WTC11 (cell line): ENCODE data around the gene PALM2AKAP2. TPM values are rescaled to one million over a fixed set of nuclear protein-coding genes. Genes with fewer than 3 reads are reported as not detected.

Source experiments
- ATAC-seq: fragments of 200-7000 bp; cut with Tn5 transposase; 2 replicates; pipeline ENCODE4 v1.10.0; 2021; ENCODE audit warnings: mild to moderate bottlenecking, moderate library complexity
- CTCF ChIA-PET: fragments of 300-600 bp; sonication (Branson Sonifier 250); formaldehyde crosslinking; loops from one replicate; lab custom pipeline; 2021; ENCODE audit warnings: antibody characterized with exemption; lab: Charles Lee
- POLR2A ChIA-PET: fragments of 350-600 bp; sonication (Branson Sonifier 250); formaldehyde crosslinking; loops from one replicate; lab custom pipeline; 2021; ENCODE audit warnings: antibody characterized with exemption; lab: Charles Lee
- DNase-seq: peaks from one replicate; pipeline ENCODE4 v3.0.0; 2021; ENCODE audit warnings: low spot score
- H3K27ac Mint-ChIP-seq: 2 replicates; pipeline ENCODE4 v1.8.0; 2021; ENCODE audit warnings: mixed read lengths
- H3K27me3 Mint-ChIP-seq: 2 replicates; pipeline ENCODE4 v1.8.0; 2021; ENCODE audit warnings: low read depth, mild to moderate bottlenecking, moderate library complexity, mixed read lengths
- H3K36me3 Mint-ChIP-seq: 2 replicates; pipeline ENCODE4 v1.8.0; 2021; ENCODE audit warnings: mixed read lengths
- H3K4me1 Mint-ChIP-seq: 2 replicates; pipeline ENCODE4 v1.8.0; 2022; ENCODE audit warnings: mixed read lengths
- H3K4me3 Mint-ChIP-seq: 2 replicates; pipeline ENCODE4 v1.8.0; 2021; ENCODE audit warnings: mild to moderate bottlenecking, moderate library complexity, mixed read lengths
- H3K9me3 Mint-ChIP-seq: 2 replicates; pipeline ENCODE4 v1.8.0; 2021; ENCODE audit warnings: mixed read lengths
- HMGA2 ChIP-seq: fragments of 250-450 bp; sonication (Bioruptor Pico); IDR thresholded peaks from 2 replicates; pipeline ENCODE4 v1.4.0; 2021; ENCODE audit warnings: mild to moderate bottlenecking, moderate library complexity
- JAZF1 ChIP-seq: fragments of 250-450 bp; sonication (Bioruptor Pico); IDR thresholded peaks from 2 replicates; pipeline ENCODE4 v1.9.0; 2021; ENCODE audit warnings: moderate library complexity, mild to moderate bottlenecking, inconsistent platforms
- MXD4 ChIP-seq: fragments of 250-450 bp; sonication (Bioruptor Pico); IDR thresholded peaks from 2 replicates; pipeline ENCODE4 v1.8.0; 2021; ENCODE audit warnings: mild to moderate bottlenecking, moderate library complexity, borderline replicate concordance
- MYBL2 ChIP-seq: sonication (generic); formaldehyde crosslinking; IDR thresholded peaks from 2 replicates; pipeline ENCODE4 v1.8.1; 2023; ENCODE audit warnings: mild to moderate bottlenecking, moderate library complexity, missing genetic modification reagents
- NFE2L1 ChIP-seq: sonication (generic); formaldehyde crosslinking; IDR thresholded peaks from 2 replicates; pipeline ENCODE4 v1.8.1; 2023; ENCODE audit warnings: missing genetic modification reagents
- OVOL2 ChIP-seq: fragments of 250-450 bp; sonication (Bioruptor Pico); IDR thresholded peaks from 2 replicates; pipeline ENCODE4 v1.9.0; 2021; ENCODE audit warnings: mild to moderate bottlenecking, borderline replicate concordance
- PRRX2 ChIP-seq: fragments of 250-450 bp; sonication (Bioruptor Pico); IDR thresholded peaks from 2 replicates; pipeline ENCODE4 v1.8.0; 2021; ENCODE audit warnings: mild to moderate bottlenecking
- RORB ChIP-seq: fragments of 250-450 bp; sonication (Bioruptor Pico); IDR thresholded peaks from 2 replicates; pipeline ENCODE4 v1.9.0; 2021; ENCODE audit warnings: mild to moderate bottlenecking
- TCF7 ChIP-seq: sonication (generic); formaldehyde crosslinking; IDR thresholded peaks from 2 replicates; pipeline ENCODE4 v1.8.0; 2022; ENCODE audit warnings: mild to moderate bottlenecking, low read depth, missing genetic modification reagents, moderate library complexity
- TEAD1 ChIP-seq: sonication (generic); formaldehyde crosslinking; IDR thresholded peaks from 2 replicates; pipeline ENCODE4 v1.8.0; 2022; ENCODE audit warnings: mild to moderate bottlenecking, missing genetic modification reagents
- ZNF232 ChIP-seq: sonication (generic); formaldehyde crosslinking; IDR thresholded peaks from 2 replicates; pipeline ENCODE4 v1.8.0; 2022; ENCODE audit warnings: mild to moderate bottlenecking, missing genetic modification reagents
- ZNF263 ChIP-seq: sonication (generic); formaldehyde crosslinking; IDR thresholded peaks from 2 replicates; pipeline ENCODE4 v1.8.1; 2022; ENCODE audit warnings: low read depth, mild to moderate bottlenecking, moderate library complexity, missing genetic modification reagents
- ZNF396 ChIP-seq: fragments of 250-450 bp; sonication (Bioruptor Pico); IDR thresholded peaks from 2 replicates; pipeline ENCODE4 v1.8.0; 2021; ENCODE audit warnings: mild to moderate bottlenecking, moderate library complexity, borderline replicate concordance
- ZNF671 ChIP-seq: fragments of 250-450 bp; sonication (Bioruptor Pico); IDR thresholded peaks from 2 replicates; pipeline ENCODE4 v1.8.0; 2021; ENCODE audit warnings: mild to moderate bottlenecking
- total RNA-seq: library from RNA; stranded (reverse); gene quantifications from 3 replicates; pipeline ENCODE4 v1.2.3, GENCODE V29; 2021
- TF ChIP-seq, protein P1 (sequence below): sonication (generic); formaldehyde crosslinking; IDR thresholded peaks from 2 replicates; pipeline ENCODE4 v1.8.0; 2022; ENCODE audit warnings: mild to moderate bottlenecking, missing genetic modification reagents
- TF ChIP-seq, protein P2 (sequence below): fragments of 250-450 bp; sonication (Bioruptor Pico); IDR thresholded peaks from 2 replicates; pipeline ENCODE4 v1.9.0; 2021; ENCODE audit warnings: mild to moderate bottlenecking
- TF ChIP-seq, protein P3 (sequence below): sonication (generic); formaldehyde crosslinking; conservative IDR thresholded peaks from 2 replicates; pipeline ENCODE4 v1.8.1; 2022; ENCODE audit warnings: mild to moderate bottlenecking, missing genetic modification reagents
- TF ChIP-seq, protein P4 (sequence below): sonication (generic); formaldehyde crosslinking; IDR thresholded peaks from 2 replicates; pipeline ENCODE4 v1.8.1; 2022; ENCODE audit warnings: low read depth, missing genetic modification reagents, borderline replicate concordance
- TF ChIP-seq, protein P5 (sequence below): sonication (generic); formaldehyde crosslinking; IDR thresholded peaks from 2 replicates; pipeline ENCODE4 v1.8.1; 2023; ENCODE audit warnings: mild to moderate bottlenecking, missing genetic modification reagents, borderline replicate concordance
- TF ChIP-seq, protein P6 (sequence below): sonication (generic); formaldehyde crosslinking; IDR thresholded peaks from 2 replicates; pipeline ENCODE4 v1.8.0; 2023; ENCODE audit warnings: missing genetic modification reagents

The PALM2AKAP2 gene
- total RNA-seq, 1 experiment from 2014 or later = 7.0 TPM

DNA sequence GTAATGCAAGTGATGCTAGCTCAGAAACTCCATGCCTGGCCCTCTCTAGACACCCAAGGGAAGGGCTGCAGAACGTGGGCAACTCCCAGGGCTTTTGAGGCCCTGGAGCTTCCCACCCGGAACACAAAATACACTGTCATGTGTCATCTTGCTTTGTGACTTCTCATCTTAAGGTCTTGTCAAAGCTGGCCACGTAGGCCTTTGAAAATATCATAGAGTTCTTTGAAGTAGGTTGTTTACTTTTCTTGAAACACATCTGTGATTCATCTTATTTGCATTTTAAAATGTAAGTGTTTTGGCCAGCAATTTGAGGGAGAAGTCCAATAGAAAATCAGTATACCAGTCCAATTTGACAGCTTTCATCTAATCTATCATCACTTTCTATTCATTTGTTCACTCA lies 40.2 kb upstream of the PALM2AKAP2 start:
- Mint-ChIP-seq H3K27ac (no peak overlapping the region), H3K27me3 (no peaks in the 10 kb centered on the region), H3K4me3 (no peak overlapping the region), H3K4me1 (peaks cover 9% of the 10 kb centered on the region), H3K36me3 (no peaks in the 10 kb centered on the region), H3K9me3 (no peaks in the 10 kb centered on the region)
- no peak for TF ChIP-seq MYBL2
- TF ChIP-seq JAZF1 = no peak
- TF ChIP-seq, protein P1, sequence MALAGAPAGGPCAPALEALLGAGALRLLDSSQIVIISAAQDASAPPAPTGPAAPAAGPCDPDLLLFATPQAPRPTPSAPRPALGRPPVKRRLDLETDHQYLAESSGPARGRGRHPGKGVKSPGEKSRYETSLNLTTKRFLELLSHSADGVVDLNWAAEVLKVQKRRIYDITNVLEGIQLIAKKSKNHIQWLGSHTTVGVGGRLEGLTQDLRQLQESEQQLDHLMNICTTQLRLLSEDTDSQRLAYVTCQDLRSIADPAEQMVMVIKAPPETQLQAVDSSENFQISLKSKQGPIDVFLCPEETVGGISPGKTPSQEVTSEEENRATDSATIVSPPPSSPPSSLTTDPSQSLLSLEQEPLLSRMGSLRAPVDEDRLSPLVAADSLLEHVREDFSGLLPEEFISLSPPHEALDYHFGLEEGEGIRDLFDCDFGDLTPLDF (CRISPR knock-in tag) = no peak
- TF ChIP-seq, protein P2, sequence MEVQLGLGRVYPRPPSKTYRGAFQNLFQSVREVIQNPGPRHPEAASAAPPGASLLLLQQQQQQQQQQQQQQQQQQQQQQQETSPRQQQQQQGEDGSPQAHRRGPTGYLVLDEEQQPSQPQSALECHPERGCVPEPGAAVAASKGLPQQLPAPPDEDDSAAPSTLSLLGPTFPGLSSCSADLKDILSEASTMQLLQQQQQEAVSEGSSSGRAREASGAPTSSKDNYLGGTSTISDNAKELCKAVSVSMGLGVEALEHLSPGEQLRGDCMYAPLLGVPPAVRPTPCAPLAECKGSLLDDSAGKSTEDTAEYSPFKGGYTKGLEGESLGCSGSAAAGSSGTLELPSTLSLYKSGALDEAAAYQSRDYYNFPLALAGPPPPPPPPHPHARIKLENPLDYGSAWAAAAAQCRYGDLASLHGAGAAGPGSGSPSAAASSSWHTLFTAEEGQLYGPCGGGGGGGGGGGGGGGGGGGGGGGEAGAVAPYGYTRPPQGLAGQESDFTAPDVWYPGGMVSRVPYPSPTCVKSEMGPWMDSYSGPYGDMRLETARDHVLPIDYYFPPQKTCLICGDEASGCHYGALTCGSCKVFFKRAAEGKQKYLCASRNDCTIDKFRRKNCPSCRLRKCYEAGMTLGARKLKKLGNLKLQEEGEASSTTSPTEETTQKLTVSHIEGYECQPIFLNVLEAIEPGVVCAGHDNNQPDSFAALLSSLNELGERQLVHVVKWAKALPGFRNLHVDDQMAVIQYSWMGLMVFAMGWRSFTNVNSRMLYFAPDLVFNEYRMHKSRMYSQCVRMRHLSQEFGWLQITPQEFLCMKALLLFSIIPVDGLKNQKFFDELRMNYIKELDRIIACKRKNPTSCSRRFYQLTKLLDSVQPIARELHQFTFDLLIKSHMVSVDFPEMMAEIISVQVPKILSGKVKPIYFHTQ (CRISPR knock-in tag) = no peak
- TF ChIP-seq TEAD1 (CRISPR knock-in tag) = no peak
- no peak for TF ChIP-seq TCF7 (CRISPR knock-in tag)
- TF ChIP-seq RORB (CRISPR knock-in tag) = no peak
- no peak for TF ChIP-seq ZNF396 (CRISPR knock-in tag)
- TF ChIP-seq, protein P3, sequence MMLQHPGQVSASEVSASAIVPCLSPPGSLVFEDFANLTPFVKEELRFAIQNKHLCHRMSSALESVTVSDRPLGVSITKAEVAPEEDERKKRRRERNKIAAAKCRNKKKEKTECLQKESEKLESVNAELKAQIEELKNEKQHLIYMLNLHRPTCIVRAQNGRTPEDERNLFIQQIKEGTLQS (CRISPR knock-in tag) = no peak
- no peak for TF ChIP-seq ZNF671 (CRISPR knock-in tag)
- TF ChIP-seq, protein P4, sequence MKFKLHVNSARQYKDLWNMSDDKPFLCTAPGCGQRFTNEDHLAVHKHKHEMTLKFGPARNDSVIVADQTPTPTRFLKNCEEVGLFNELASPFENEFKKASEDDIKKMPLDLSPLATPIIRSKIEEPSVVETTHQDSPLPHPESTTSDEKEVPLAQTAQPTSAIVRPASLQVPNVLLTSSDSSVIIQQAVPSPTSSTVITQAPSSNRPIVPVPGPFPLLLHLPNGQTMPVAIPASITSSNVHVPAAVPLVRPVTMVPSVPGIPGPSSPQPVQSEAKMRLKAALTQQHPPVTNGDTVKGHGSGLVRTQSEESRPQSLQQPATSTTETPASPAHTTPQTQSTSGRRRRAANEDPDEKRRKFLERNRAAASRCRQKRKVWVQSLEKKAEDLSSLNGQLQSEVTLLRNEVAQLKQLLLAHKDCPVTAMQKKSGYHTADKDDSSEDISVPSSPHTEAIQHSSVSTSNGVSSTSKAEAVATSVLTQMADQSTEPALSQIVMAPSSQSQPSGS (CRISPR knock-in tag) = no peak
- no peak for TF ChIP-seq HMGA2 (CRISPR knock-in tag)
- DNase-seq (no peak), ATAC-seq (no peak)
- POLR2A ChIA-PET = interaction anchor here (0.5 kb wide), 1 partner anchor 1506 kb away, joined by 5 read pairs; no protein-coding TSS in a partner anchor
- CTCF ChIA-PET = interaction anchor here (0.6 kb wide), 1 partner anchor 246 kb away, joined by 3 read pairs; no protein-coding TSS in a partner anchor

DNA sequence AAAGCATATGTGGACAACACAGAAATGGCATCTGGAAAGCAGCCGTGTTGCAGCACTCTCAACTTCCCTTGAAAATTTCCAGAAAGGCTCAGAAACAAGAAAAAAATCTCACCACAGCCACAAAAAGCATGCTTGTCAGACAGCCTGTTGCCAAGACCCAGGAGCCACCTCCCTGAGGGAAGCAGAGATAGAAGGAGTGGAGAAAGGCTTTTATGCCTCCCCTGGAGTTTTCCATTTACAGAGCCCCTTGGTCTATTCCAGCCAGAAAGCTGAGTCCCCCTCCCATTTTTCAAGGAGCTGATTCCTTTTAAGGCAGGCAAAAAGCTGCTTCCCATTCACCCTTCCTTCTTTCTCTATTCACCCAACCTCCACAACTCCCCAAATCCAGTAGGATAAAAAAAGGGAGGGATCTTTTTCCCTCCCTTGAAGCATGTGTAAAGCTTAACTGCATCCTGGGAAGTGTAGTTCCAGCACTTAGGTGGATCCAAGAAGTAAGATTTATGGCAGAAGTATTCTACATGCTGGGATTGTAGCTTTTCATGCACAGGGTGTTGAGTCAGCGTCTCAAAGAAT lies 37.1 kb upstream of the PALM2AKAP2 start:
- no peak overlapping the region for H3K4me3 Mint-ChIP-seq
- ChIA-PET CTCF (interaction anchor here (0.5 to 1.0 kb wide), 3 partner anchors 9 to 88 kb away, joined by 3 to 4 read pairs (median 4); no protein-coding TSS in a partner anchor), POLR2A (no interaction called here)
- TF ChIP-seq, protein P3 (CRISPR knock-in tag) = no peak
- TF ChIP-seq, protein P5, sequence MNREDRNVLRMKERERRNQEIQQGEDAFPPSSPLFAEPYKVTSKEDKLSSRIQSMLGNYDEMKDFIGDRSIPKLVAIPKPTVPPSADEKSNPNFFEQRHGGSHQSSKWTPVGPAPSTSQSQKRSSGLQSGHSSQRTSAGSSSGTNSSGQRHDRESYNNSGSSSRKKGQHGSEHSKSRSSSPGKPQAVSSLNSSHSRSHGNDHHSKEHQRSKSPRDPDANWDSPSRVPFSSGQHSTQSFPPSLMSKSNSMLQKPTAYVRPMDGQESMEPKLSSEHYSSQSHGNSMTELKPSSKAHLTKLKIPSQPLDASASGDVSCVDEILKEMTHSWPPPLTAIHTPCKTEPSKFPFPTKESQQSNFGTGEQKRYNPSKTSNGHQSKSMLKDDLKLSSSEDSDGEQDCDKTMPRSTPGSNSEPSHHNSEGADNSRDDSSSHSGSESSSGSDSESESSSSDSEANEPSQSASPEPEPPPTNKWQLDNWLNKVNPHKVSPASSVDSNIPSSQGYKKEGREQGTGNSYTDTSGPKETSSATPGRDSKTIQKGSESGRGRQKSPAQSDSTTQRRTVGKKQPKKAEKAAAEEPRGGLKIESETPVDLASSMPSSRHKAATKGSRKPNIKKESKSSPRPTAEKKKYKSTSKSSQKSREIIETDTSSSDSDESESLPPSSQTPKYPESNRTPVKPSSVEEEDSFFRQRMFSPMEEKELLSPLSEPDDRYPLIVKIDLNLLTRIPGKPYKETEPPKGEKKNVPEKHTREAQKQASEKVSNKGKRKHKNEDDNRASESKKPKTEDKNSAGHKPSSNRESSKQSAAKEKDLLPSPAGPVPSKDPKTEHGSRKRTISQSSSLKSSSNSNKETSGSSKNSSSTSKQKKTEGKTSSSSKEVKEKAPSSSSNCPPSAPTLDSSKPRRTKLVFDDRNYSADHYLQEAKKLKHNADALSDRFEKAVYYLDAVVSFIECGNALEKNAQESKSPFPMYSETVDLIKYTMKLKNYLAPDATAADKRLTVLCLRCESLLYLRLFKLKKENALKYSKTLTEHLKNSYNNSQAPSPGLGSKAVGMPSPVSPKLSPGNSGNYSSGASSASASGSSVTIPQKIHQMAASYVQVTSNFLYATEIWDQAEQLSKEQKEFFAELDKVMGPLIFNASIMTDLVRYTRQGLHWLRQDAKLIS (CRISPR knock-in tag) = no peak
- TF ChIP-seq NFE2L1 (CRISPR knock-in tag) (no peak), ZNF263 (CRISPR knock-in tag) (no peak), OVOL2 (CRISPR knock-in tag) (no peak), MXD4 (CRISPR knock-in tag) (no peak), ZNF232 (CRISPR knock-in tag) (no peak), PRRX2 (CRISPR knock-in tag) (no peak), TEAD1 (CRISPR knock-in tag) (no peak)
- TF ChIP-seq, protein P6, sequence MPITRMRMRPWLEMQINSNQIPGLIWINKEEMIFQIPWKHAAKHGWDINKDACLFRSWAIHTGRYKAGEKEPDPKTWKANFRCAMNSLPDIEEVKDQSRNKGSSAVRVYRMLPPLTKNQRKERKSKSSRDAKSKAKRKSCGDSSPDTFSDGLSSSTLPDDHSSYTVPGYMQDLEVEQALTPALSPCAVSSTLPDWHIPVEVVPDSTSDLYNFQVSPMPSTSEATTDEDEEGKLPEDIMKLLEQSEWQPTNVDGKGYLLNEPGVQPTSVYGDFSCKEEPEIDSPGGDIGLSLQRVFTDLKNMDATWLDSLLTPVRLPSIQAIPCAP (CRISPR knock-in tag) = no peak
- TF ChIP-seq, all 79 proteins: peak for 0
- no peak for DNase-seq
- Mint-ChIP-seq H3K4me1 (peaks cover 17% of the 10 kb centered on the region), H3K36me3 (no peaks in the 10 kb centered on the region), H3K9me3 (no peaks in the 10 kb centered on the region), H3K27ac (no peak overlapping the region; the same call in 1 of the 2 replicates), H3K27me3 (no peaks in the 10 kb centered on the region)
- peak; percentile 83 for ATAC-seq
